Tibial artery (tissue), 4 donors: ENCODE results near the gene ANKFY1.

ENCODE experiments used
- DNase-seq, 2 donors: peaks; one replicate each; pipeline ENCODE4 v3.0.0-alpha.2; 2019
- H3K27ac ChIP-seq, 2 donors: fragments of 200-600 bp; sonication (generic) in 1 of 2; 1 replicate in 1 of 2; 2 replicates in 1 of 2; pipeline ENCODE4 v1.5.1; 2018 to 2019; ENCODE audit warnings: mild to moderate bottlenecking in 1 of 2
- H3K27me3 ChIP-seq, 2 donors: fragments of 200-600 bp; sonication (generic) in 1 of 2; one replicate each; pipeline versions ENCODE4 v1.5.1 to v1.6.0; 2016 to 2019
- H3K36me3 ChIP-seq, 3 donors: fragments of 200-600 bp; sonication (generic) in 2 of 3; one replicate each; pipeline ENCODE4 v1.5.1; 2016 to 2019; ENCODE audit warnings: mild to moderate bottlenecking in 2 of 3
- H3K4me1 ChIP-seq, 4 donors: fragments of 200-600 bp; sonication (generic) in 2 of 4; 1 replicate in 3 of 4; 2 replicates in 1 of 4; pipeline ENCODE4 v1.5.1; 2016 to 2019
- H3K4me3 ChIP-seq, 2 donors: fragments of 200-600 bp; sonication (generic) in 1 of 2; 1 replicate in 1 of 2; 2 replicates in 1 of 2; pipeline ENCODE4 v1.5.1; 2018 to 2019; ENCODE audit warnings: mild to moderate bottlenecking in 2 of 2
- H3K9me3 ChIP-seq, 3 donors: fragments of 200-600 bp; sonication (generic) in 1 of 3; one replicate each; pipeline ENCODE4 v1.5.1; 2016 to 2019
- CTCF ChIP-seq, 2 experiments: fragments of 200-600 bp in 1 of 2; fragments of 450-650 bp in 1 of 2; IDR thresholded peaks; one replicate each; pipeline ENCODE4 v1.5.1; 2017 to 2019; ENCODE audit warnings: antibody characterized with exemption in 2 of 2, mild to moderate bottlenecking in 1 of 2, moderate library complexity in 1 of 2
- intact Hi-C: fragments of 100-400 bp; cut with DNase I; formaldehyde crosslinking; loops from one replicate; pipeline ENCODE4 v1.15.0; 2023; ENCODE audit warnings: low total_unique reads

The ANKFY1 gene

GRCh38 chr17:4180791-4181190 lies 83.0 kb downstream of the ANKFY1 start:
- Histone ChIP-seq H3K4me1 (no peaks in the 10 kb centered on the region), H3K27me3 (no peaks in the 10 kb centered on the region), H3K27ac (no peak overlapping the region), H3K36me3 (peaks cover 90 to 97% (median 90%) of the 10 kb centered on the region in 3 donors), H3K9me3 (no peaks in the 10 kb centered on the region), H3K4me3 (no peak overlapping the region)
- TF ChIP-seq CTCF (IDR thresholded peaks at IDR 0.05), result no peak
- intact Hi-C loops, result no loop called here
- DNase-seq, result peak in 1 of 2 donors; percentile 31

- no peaks in the 10 kb centered on the region for H3K27me3 ChIP-seq
- TF ChIP-seq CTCF (IDR thresholded peaks at IDR 0.05), result no peak
- H3K4me1 ChIP-seq, result no peaks in the 10 kb centered on the region
- H3K9me3 ChIP-seq, result no peaks in the 10 kb centered on the region
- H3K27ac ChIP-seq, result no peak overlapping the region
- DNase-seq, result peak in 1 of 2 donors; percentile 5
- H3K4me3 ChIP-seq, result no peak overlapping the region
- intact Hi-C loops, result no loop called here
- H3K36me3 ChIP-seq, result peaks cover 83 to 100% (median 92%) of the 10 kb centered on the region in 3 donors
Measured at GRCh38 chr17:4179071-4179470, 84.7 kb downstream of the ANKFY1 start.

- DNase-seq, result peak in 1 of 2 donors; percentile 50
- intact Hi-C loops, result no loop called here
- H3K9me3 ChIP-seq, result no peaks in the 10 kb centered on the region
- no peak overlapping the region for H3K27ac ChIP-seq
- TF ChIP-seq CTCF (IDR thresholded peaks at IDR 0.05), result no peak
- H3K4me1 ChIP-seq, result no peaks in the 10 kb centered on the region
- H3K27me3 ChIP-seq, result no peaks in the 10 kb centered on the region
- H3K4me3 ChIP-seq, result no peak overlapping the region
- peaks cover 84 to 100% (median 92%) of the 10 kb centered on the region in 3 donors for H3K36me3 ChIP-seq
Measured at GRCh38 chr17:4178651-4179050, 85.1 kb downstream of the ANKFY1 start.

- H3K36me3 ChIP-seq, result peaks cover 84 to 100% (median 92%) of the 10 kb centered on the region in 3 donors
- no peak for DNase-seq
- no peaks in the 10 kb centered on the region for H3K4me1 ChIP-seq
- no peak overlapping the region for H3K27ac ChIP-seq
- H3K4me3 ChIP-seq, result no peak overlapping the region
- intact Hi-C loops, result no loop called here
- no peaks in the 10 kb centered on the region for H3K27me3 ChIP-seq
- H3K9me3 ChIP-seq, result no peaks in the 10 kb centered on the region
- no peak for TF ChIP-seq CTCF (IDR thresholded peaks at IDR 0.05)
Measured at GRCh38 chr17:4177806-4178205, 86.0 kb downstream of the ANKFY1 start.

- peaks cover 86 to 100% (median 92%) of the 10 kb centered on the region in 3 donors for H3K36me3 ChIP-seq
- H3K27ac ChIP-seq, result no peak overlapping the region
- TF ChIP-seq CTCF (IDR thresholded peaks at IDR 0.05), result no peak
- intact Hi-C loops, result no loop called here
- no peaks in the 10 kb centered on the region for H3K27me3 ChIP-seq
- H3K4me1 ChIP-seq, result no peaks in the 10 kb centered on the region
- no peak overlapping the region for H3K4me3 ChIP-seq
- no peak for DNase-seq
- no peaks in the 10 kb centered on the region for H3K9me3 ChIP-seq
Measured at GRCh38 chr17:4176808-4177472, 86.8 kb downstream of the ANKFY1 start.
